Naive thymus-derived CD4-positive, alpha-beta T cell (primary cell): Measurements from ENCODE around the gene GNA12. TPM values are rescaled to one million over a fixed set of nuclear protein-coding genes. Genes with fewer than 3 reads are reported as not detected.

Experiments used
- ATAC-seq: fragments of 150-1000 bp; cut with Tn5 transposase; 2 replicates; pipeline ENCODE4 v1.10.0; 2021; ENCODE audit warnings: mild to moderate bottlenecking, moderate library complexity
- CTCF ChIA-PET: fragments of 350-600 bp; sonication (Branson Sonifier 250); formaldehyde crosslinking; loops from one replicate; lab custom pipeline; 2021; ENCODE audit warnings: antibody characterized with exemption; lab: Charles Lee
- POLR2A ChIA-PET: fragments of 350-600 bp; sonication (Branson Sonifier 250); formaldehyde crosslinking; loops from one replicate; lab custom pipeline; 2021; ENCODE audit warnings: antibody characterized with exemption, inconsistent platforms; lab: Charles Lee
- DNase-seq, 9 donors: peaks; one replicate each; pipeline versions ENCODE4 v3.0.0 to v3.0.0-alpha.2; 2020 to 2022; ENCODE audit warnings: mixed read lengths in 1 of 9
- H3K27ac ChIP-seq: one replicate; pipeline ENCODE4 v1.7.0; 2013; ENCODE audit warnings: mild to moderate bottlenecking, low read depth, low read length, moderate library complexity
- H3K27me3 ChIP-seq, 2 donors: one replicate each; pipeline ENCODE4 v1.7.0; 2013; ENCODE audit warnings: low read length in 2 of 2, mild to moderate bottlenecking in 2 of 2, moderate library complexity in 2 of 2; ENCODE audit not compliant: control insufficient read depth in 2 of 2, insufficient read depth in 2 of 2
- H3K36me3 ChIP-seq, 3 experiments: 1 replicate in 2 of 3; 2 replicates in 1 of 3; pipeline ENCODE4 v1.7.0; 2013; ENCODE audit warnings: low read length in 3 of 3, mild to moderate bottlenecking in 3 of 3, moderate library complexity in 1 of 3; ENCODE audit not compliant: insufficient read depth in 3 of 3, control insufficient read depth in 2 of 3
- H3K4me1 ChIP-seq, 2 donors: one replicate each; pipeline ENCODE4 v1.7.0; 2013; ENCODE audit warnings: low read length in 2 of 2, mild to moderate bottlenecking in 2 of 2, moderate library complexity in 1 of 2; ENCODE audit not compliant: control insufficient read depth in 2 of 2, insufficient read depth in 2 of 2
- H3K4me3 ChIP-seq: 2 replicates; pipeline ENCODE4 v1.7.0; 2013; ENCODE audit warnings: mild to moderate bottlenecking, low read length
- H3K9me3 ChIP-seq, 3 experiments: 1 replicate in 2 of 3; 2 replicates in 1 of 3; pipeline ENCODE4 v1.7.0; 2013; ENCODE audit warnings: low read length in 3 of 3; ENCODE audit not compliant: control insufficient read depth in 2 of 3
- H3K27ac Mint-ChIP-seq, 9 donors: one replicate each; pipeline ENCODE4 v1.8.0; 2020 to 2022; ENCODE audit warnings: mixed read lengths in 9 of 9, mild to moderate bottlenecking in 8 of 9, moderate library complexity in 5 of 9, inconsistent platforms in 2 of 9
- H3K27me3 Mint-ChIP-seq, 5 donors: one replicate each; pipeline ENCODE4 v1.8.0; 2021 to 2022; ENCODE audit warnings: mixed read lengths in 5 of 5, mild to moderate bottlenecking in 1 of 5
- H3K36me3 Mint-ChIP-seq, 5 donors: one replicate each; pipeline ENCODE4 v1.8.0; 2020 to 2022; ENCODE audit warnings: mixed read lengths in 5 of 5, mild to moderate bottlenecking in 3 of 5, inconsistent platforms in 1 of 5
- H3K4me1 Mint-ChIP-seq, 7 donors: one replicate each; pipeline ENCODE4 v1.8.0; 2020 to 2022; ENCODE audit warnings: mixed read lengths in 7 of 7, mild to moderate bottlenecking in 3 of 7, inconsistent platforms in 1 of 7
- H3K4me3 Mint-ChIP-seq, 10 donors: one replicate each; pipeline ENCODE4 v1.8.0; 2020 to 2022; ENCODE audit warnings: mild to moderate bottlenecking in 10 of 10, mixed read lengths in 10 of 10, moderate library complexity in 6 of 10, inconsistent platforms in 2 of 10
- H3K9me3 Mint-ChIP-seq, 11 donors: one replicate each; pipeline ENCODE4 v1.8.0; 2020 to 2022; ENCODE audit warnings: mixed read lengths in 11 of 11, mild to moderate bottlenecking in 4 of 11, inconsistent platforms in 1 of 11, moderate library complexity in 1 of 11
- intact Hi-C, 2 donors: fragments of 100-400 bp; cut with micrococcal nuclease; formaldehyde crosslinking; loops; one replicate each; pipeline ENCODE4 v1.15.1; 2023
- polyA plus RNA-seq, 2 donors: library from polyadenylated mRNA; unstranded; fragments of 300-500 nt; fragmentation: Illumina TruSeq; gene quantifications; one replicate each; pipeline ENCODE4 v1.2.3, GENCODE V29; 2021
- total RNA-seq, 6 experiments: library from RNA in 5 of 6; stranded (reverse) in 5 of 6; gene quantifications; 1 replicate in 5 of 6; 2 replicates in 1 of 6; pipeline ENCODE4 v1.2.3 and lab custom pipeline; 2021 to 2026

GNA12 gene
- total and polyA plus RNA-seq, 7 experiments from 2014 or later, result 4.2 to 25.7 (median 18.5) TPM

DNA sequence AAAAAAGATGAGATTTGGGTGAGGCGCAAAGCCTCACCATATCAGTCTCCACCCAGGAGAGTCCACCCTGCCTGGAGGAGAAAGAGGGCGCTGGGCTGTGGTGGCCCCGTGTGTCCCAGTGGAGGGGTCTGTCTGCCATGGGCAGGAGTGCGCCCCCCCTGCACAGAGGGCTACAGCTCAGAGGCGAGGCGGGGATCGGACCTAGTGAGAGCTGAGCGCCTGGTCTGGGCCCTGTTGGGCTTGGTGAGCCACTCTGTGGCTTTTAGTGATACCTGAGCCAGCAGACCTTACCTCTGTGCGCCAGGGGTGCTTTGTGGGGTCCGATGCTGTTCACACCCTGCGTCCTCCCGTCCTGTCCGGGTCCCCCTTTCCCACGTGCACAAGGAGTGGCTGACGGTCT lies 25.9 kb upstream of the GNA12 start:
- ATAC-seq, result no peak

GRCh38 chr7:2866601-2867000 lies 22.5 kb upstream of the GNA12 start:
- no peak overlapping the region for H3K27ac ChIP-seq
- DNase-seq (no peak), ATAC-seq (no peak)
- H3K36me3 Mint-ChIP-seq, result peaks cover 0 to 4% (median 0%) of the 10 kb centered on the region in 5 donors
- H3K36me3 ChIP-seq, result no peaks in the 10 kb centered on the region
- no peak overlapping the region for H3K4me3 ChIP-seq
- H3K27me3 ChIP-seq, result no peaks in the 10 kb centered on the region
- ChIA-PET POLR2A (no interaction called here), CTCF (interaction anchor here (0.7 to 4.4 kb wide), 6 partner anchors 11 to 288 kb away, joined by 3 to 29 read pairs (median 3); no protein-coding TSS in a partner anchor)
- peaks cover 23 to 28% of the 10 kb centered on the region in 2 donors for H3K4me1 ChIP-seq
- intact Hi-C loops, result loop anchor here (5.0 to 10.0 kb wide), 5 partner anchors 176 to 1818 kb away; partner anchors contain the start of genes CARD11 (in 1 of the 2), FOXK1 (in 1 of the 2) and SDK1 (in 1 of the 2)
- no peaks in the 10 kb centered on the region for H3K9me3 ChIP-seq
- H3K27me3 Mint-ChIP-seq, result no peaks in the 10 kb centered on the region
- H3K9me3 Mint-ChIP-seq, result no peaks in the 10 kb centered on the region
- H3K4me3 Mint-ChIP-seq, result no peak overlapping the region
- H3K27ac Mint-ChIP-seq, result peak overlapping the region in 5 of 9 donors; percentile 19 to 76 (median 60)
- H3K4me1 Mint-ChIP-seq, result peaks cover 28 to 59% (median 48%) of the 10 kb centered on the region in 7 donors

More for the DNA sequence above, 25.9 kb upstream of the GNA12 start:
- Histone ChIP-seq H3K4me1 (peaks cover 4 to 24% of the 10 kb centered on the region in 2 donors), H3K9me3 (no peaks in the 10 kb centered on the region), H3K27me3 (no peaks in the 10 kb centered on the region), H3K36me3 (no peaks in the 10 kb centered on the region), H3K4me3 (peak overlapping the region; percentile 70), H3K27ac (peak overlapping the region; percentile 58)
- CTCF ChIA-PET, result interaction anchor here (0.7 to 1.6 kb wide), 2 partner anchors 150 to 285 kb away, joined by 3 to 7 read pairs; no protein-coding TSS in a partner anchor
- peak overlapping the region; percentile 77 to 96 (median 91) for H3K27ac Mint-ChIP-seq
- DNase-seq, result no peak
- H3K36me3 Mint-ChIP-seq, result peaks cover 0 to 4% (median 0%) of the 10 kb centered on the region in 5 donors
- H3K4me1 Mint-ChIP-seq, result peaks cover 19 to 69% (median 59%) of the 10 kb centered on the region in 7 donors
- intact Hi-C loops, result loop anchor here (1.0 to 10.0 kb wide), 6 partner anchors 108 to 1815 kb away; partner anchors contain the start of genes CARD11 (in 1 of the 2), FOXK1 (in 1 of the 2) and SDK1 (in 1 of the 2)
- no peaks in the 10 kb centered on the region for H3K27me3 Mint-ChIP-seq
- peak overlapping the region; percentile 81 to 100 (median 88) for H3K4me3 Mint-ChIP-seq
- H3K9me3 Mint-ChIP-seq, result no peaks in the 10 kb centered on the region
- POLR2A ChIA-PET, result interaction anchor here (1.0 kb wide), 1 partner anchor 25 kb away, joined by 5 read pairs; no protein-coding TSS in a partner anchor

- DNase-seq (peak; percentile 54 to 79 (median 69)), ATAC-seq (peak; percentile 44)
- Histone ChIP-seq H3K27me3 (no peaks in the 10 kb centered on the region), H3K27ac (no peak overlapping the region), H3K4me1 (peaks cover 14 to 19% of the 10 kb centered on the region in 2 donors), H3K36me3 (no peaks in the 10 kb centered on the region), H3K9me3 (no peaks in the 10 kb centered on the region), H3K4me3 (no peak overlapping the region)
- Mint-ChIP-seq H3K27me3 (no peaks in the 10 kb centered on the region), H3K36me3 (peaks cover 0 to 8% (median 2%) of the 10 kb centered on the region in 5 donors), H3K4me3 (peak overlapping the region; percentile 5 to 84 (median 59)), H3K27ac (peak overlapping the region; percentile 25 to 96 (median 82)), H3K9me3 (no peaks in the 10 kb centered on the region), H3K4me1 (peaks cover 20 to 45% (median 34%) of the 10 kb centered on the region in 7 donors)
- ChIA-PET CTCF (interaction anchor here (0.6 to 4.4 kb wide), 10 partner anchors 17 to 1031 kb away, joined by 3 to 29 read pairs (median 4); no protein-coding TSS in a partner anchor), POLR2A (no interaction called here)
- intact Hi-C loops, result loop anchor here (1.0 to 10.0 kb wide), 13 partner anchors 14 to 1820 kb away; partner anchors contain the start of genes SDK1 (in 2 of the 2), CARD11 (in 1 of the 2), FOXK1 (in 1 of the 2) and GNA12 (in 1 of the 2)
Observed at GRCh38 chr7:2864999-2865670, 21.0 kb upstream of the GNA12 start.

DNA sequence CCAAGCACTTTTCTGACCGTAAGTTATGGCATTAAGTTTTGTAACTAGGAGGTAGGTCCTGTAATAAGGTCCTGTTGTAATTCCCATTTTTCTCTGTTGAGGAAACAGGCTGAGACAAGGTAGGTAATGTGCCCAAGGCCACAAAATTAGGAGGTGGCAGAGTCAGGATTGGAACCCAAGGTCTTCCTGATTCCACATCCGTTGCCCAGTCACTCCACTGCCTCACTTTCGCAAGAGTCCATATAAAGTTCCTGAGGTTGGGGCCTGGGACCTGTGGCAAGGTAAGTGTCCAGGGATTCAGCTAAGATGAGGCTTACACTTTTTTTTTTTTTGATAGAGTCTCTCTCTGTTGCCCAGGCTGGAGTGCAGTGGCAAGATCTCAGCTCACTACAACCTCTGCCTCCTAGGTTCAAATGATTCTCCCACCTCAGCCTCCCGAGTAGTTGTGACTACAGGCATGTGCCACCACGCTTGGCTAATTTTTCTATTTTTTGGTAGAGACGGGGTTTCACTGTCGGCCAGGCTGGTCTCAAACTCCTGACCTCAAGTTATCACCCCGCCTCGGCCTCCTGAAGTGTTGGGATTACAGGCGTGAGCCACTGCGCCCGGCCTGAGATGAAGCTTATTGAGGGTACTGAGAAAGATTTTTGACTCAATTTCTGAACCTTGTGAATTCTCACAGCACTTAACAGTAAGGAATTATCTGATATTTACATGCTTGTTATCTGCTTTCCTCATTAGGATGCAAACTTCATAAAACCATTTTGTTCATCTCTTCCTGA lies 20.3 kb upstream of the GNA12 start:
- DNase-seq, result no peak

DNA sequence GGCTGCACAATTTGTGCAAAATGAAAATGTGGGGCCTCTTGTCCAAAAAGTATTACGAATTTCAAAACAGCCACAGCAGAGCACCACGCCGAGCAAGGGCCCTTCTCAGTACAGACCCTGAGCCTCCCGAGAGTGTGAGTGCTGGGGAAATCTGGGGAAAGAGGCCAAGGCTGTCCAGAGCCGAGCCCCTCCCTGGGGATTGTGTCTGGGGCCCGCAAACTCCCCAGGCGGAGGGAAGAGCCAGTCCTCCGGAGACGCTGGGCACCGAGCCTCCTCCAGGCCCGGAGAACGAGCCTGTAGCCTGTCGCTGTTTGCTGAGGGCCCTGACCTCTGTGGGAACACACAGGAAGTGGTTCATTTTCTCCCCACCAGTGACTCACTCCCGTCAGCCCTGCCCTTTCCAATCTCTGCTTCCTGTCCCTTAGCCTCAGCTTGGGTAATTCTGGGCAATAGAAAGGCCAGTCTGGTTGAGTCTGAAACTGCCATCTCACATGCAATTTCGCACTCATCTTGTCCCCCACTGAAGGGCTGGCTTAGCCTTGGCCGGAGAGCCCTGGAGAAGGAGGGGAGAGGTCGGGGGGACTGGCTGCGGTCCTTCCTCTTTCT lies 19.5 kb upstream of the GNA12 start:
- no peaks in the 10 kb centered on the region for H3K9me3 ChIP-seq
- Mint-ChIP-seq H3K27me3 (no peaks in the 10 kb centered on the region), H3K4me3 (peak overlapping the region in 9 of 10 donors; percentile 41 to 81 (median 68)), H3K36me3 (peaks cover 0 to 6% (median 2%) of the 10 kb centered on the region in 5 donors), H3K4me1 (peaks cover 12 to 29% (median 19%) of the 10 kb centered on the region in 7 donors), H3K27ac (peak overlapping the region; percentile 65 to 96 (median 88)), H3K9me3 (no peaks in the 10 kb centered on the region)
- intact Hi-C loops, result loop anchor here (1.0 to 10.0 kb wide), 4 partner anchors 19 to 1821 kb away; partner anchors contain the start of genes FOXK1 (in 1 of the 2) and GNA12 (in 1 of the 2)
- H3K36me3 ChIP-seq, result no peaks in the 10 kb centered on the region
- peaks cover 7 to 19% of the 10 kb centered on the region in 2 donors for H3K4me1 ChIP-seq
- CTCF ChIA-PET, result interaction anchor here (0.6 to 4.4 kb wide), 5 partner anchors 30 to 337 kb away, joined by 3 to 29 read pairs (median 3); no protein-coding TSS in a partner anchor
- DNase-seq (peak in 6 of 9 donors; percentile 19 to 77 (median 31)), ATAC-seq (peak; percentile 94)
- H3K27me3 ChIP-seq, result no peaks in the 10 kb centered on the region
- H3K27ac ChIP-seq, result peak overlapping the region; percentile 44
- H3K4me3 ChIP-seq, result peak overlapping the region; percentile 14
- POLR2A ChIA-PET, result no interaction called here

More for the DNA sequence above, 20.3 kb upstream of the GNA12 start:
- no peak for ATAC-seq
- Mint-ChIP-seq H3K27ac (peak overlapping the region; percentile 25 to 96 (median 87)), H3K27me3 (no peaks in the 10 kb centered on the region), H3K9me3 (no peaks in the 10 kb centered on the region), H3K4me1 (peaks cover 15 to 37% (median 26%) of the 10 kb centered on the region in 7 donors), H3K4me3 (peak overlapping the region in 7 of 10 donors; percentile 21 to 81 (median 52)), H3K36me3 (peaks cover 0 to 8% (median 2%) of the 10 kb centered on the region in 5 donors)
- Histone ChIP-seq H3K9me3 (no peaks in the 10 kb centered on the region), H3K4me3 (no peak overlapping the region), H3K27ac (no peak overlapping the region), H3K27me3 (no peaks in the 10 kb centered on the region), H3K4me1 (peaks cover 9 to 19% of the 10 kb centered on the region in 2 donors), H3K36me3 (no peaks in the 10 kb centered on the region)
- POLR2A ChIA-PET, result no interaction called here
- CTCF ChIA-PET, result interaction anchor here (0.6 to 4.4 kb wide), 8 partner anchors 23 to 809 kb away, joined by 3 to 29 read pairs (median 4); no protein-coding TSS in a partner anchor
- intact Hi-C loops, result loop anchor here (10.0 kb wide), 3 partner anchors 200 to 1820 kb away; partner anchors contain the start of gene FOXK1 (in 1 of the 2)
